Panc1 (cell line): Measurements from ENCODE around the gene CD83. TPM values are rescaled to one million over a fixed set of nuclear protein-coding genes. Genes with fewer than 3 reads are reported as not detected.

ENCODE experiments used
- ATAC-seq: fragments of 200-7000 bp; cut with Tn5 transposase; 2 replicates; pipeline ENCODE4 v1.9.1; 2020; ENCODE audit warnings: mild to moderate bottlenecking, moderate library complexity
- BruUV-seq: library from RNA; stranded (reverse); fragments of 400-500 nt; replicated peaks from 2 replicates; lab custom pipeline; 2021; lab: Mats Ljungman, UMichigan
- CTCF ChIA-PET: fragments of 300-600 bp; sonication (Branson Sonifier 250); formaldehyde crosslinking; loops from one replicate; lab custom pipeline; 2022; ENCODE audit warnings: antibody characterized with exemption; lab: Charles Lee
- POLR2A ChIA-PET: fragments of 300-600 bp; sonication (Branson Sonifier 250); formaldehyde crosslinking; loops from one replicate; lab custom pipeline; 2022; ENCODE audit warnings: antibody characterized with exemption; lab: Charles Lee
- DNase-seq: peaks from one replicate; pipeline ENCODE4 v3.0.0-alpha.2; 2010; ENCODE audit warnings: low read depth, low spot score
- H3K27ac ChIP-seq: 2 replicates; pipeline ENCODE4 v1.5.1; 2011; ENCODE audit warnings: mild to moderate bottlenecking, low read length, inconsistent platforms
- H3K27me3 ChIP-seq: fragments of 200-500 bp; sonication (Bioruptor generic); 2 replicates; pipeline ENCODE4 v1.6.0; 2014; ENCODE audit warnings: low read length, inconsistent platforms; ENCODE audit not compliant: control insufficient read depth, insufficient read depth
- H3K36me3 ChIP-seq: fragments of 200-500 bp; sonication (Bioruptor generic); 2 replicates; pipeline ENCODE4 v1.5.1; 2014; ENCODE audit warnings: inconsistent platforms, mild to moderate bottlenecking, low read length, moderate library complexity; ENCODE audit not compliant: control insufficient read depth, insufficient read depth
- H3K4me1 ChIP-seq: 2 replicates; pipeline ENCODE4 v1.5.1; 2011; ENCODE audit warnings: inconsistent platforms, mild to moderate bottlenecking, low read length, moderate library complexity; ENCODE audit not compliant: control insufficient read depth, insufficient read depth
- H3K4me3 ChIP-seq, 2 experiments: 2 replicates each; pipeline ENCODE4 v1.5.1; 2011 to 2012; ENCODE audit warnings: low read depth in 2 of 2, low read length in 2 of 2, mild to moderate bottlenecking in 2 of 2, inconsistent platforms in 1 of 2, moderate library complexity in 1 of 2
- H3K9me3 ChIP-seq: fragments of 200-500 bp; sonication (Bioruptor generic); 2 replicates; pipeline ENCODE4 v1.5.1; 2014; ENCODE audit warnings: low read depth, mild to moderate bottlenecking, inconsistent platforms, low read length, moderate library complexity; ENCODE audit not compliant: control insufficient read depth, insufficient read depth
- TCF7L2 ChIP-seq: IDR thresholded peaks from 2 replicates; pipeline ENCODE4 v1.6.1; 2011; ENCODE audit warnings: mild to moderate bottlenecking, low read depth, low read length, inconsistent platforms
- in situ Hi-C: cut with HindIII; loops from 2 replicates; pipeline ENCODE4 v1.10.0; 2016; ENCODE audit warnings: low sequenced_read_pairs, low pct_unique_long_range_greater_than_20kb
- intact Hi-C: fragments of 100-400 bp; cut with micrococcal nuclease; formaldehyde crosslinking; loops from one replicate; pipeline ENCODE4 v1.10.0; 2022; ENCODE audit not compliant: unreplicated experiment
- total RNA-seq: library from RNA; stranded (reverse); gene quantifications from one replicate; pipeline ENCODE4 v1.2.1, GENCODE V29; 2021; ENCODE audit not compliant: unreplicated experiment
- TF ChIP-seq, protein P1 (sequence below), 2 experiments: IDR thresholded peaks; 2 replicates each; pipeline ENCODE4 v1.6.1; 2011 to 2012; ENCODE audit warnings: low read depth in 2 of 2, control low read depth in 1 of 2, low read length in 1 of 2, mild to moderate bottlenecking in 1 of 2, moderate library complexity in 1 of 2; ENCODE audit not compliant: insufficient read depth in 1 of 2

CD83 gene
- total RNA-seq, 1 experiment from 2014 or later, result 5.3 TPM

DNA sequence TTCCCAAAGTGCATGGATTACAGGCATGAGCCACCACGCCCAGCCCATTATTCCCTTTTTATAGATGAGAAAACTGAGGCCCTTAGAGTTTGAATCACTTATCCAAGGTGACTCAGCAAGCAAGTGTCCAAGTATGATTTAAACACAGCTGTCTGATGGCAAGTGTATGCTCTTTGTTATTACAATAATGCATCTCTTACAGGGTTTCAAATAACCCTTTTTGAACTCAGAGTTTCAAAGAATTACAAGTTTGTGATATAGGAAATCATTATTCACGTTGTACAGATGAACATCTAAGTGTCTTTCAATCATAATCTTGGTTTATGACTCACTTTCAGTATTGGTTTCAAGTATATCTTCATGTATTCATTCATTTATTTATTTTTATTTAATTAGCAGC, 63.0 kb downstream of the CD83 start:
- no peak for ATAC-seq
- in situ Hi-C loops, result no loop called here

DNA sequence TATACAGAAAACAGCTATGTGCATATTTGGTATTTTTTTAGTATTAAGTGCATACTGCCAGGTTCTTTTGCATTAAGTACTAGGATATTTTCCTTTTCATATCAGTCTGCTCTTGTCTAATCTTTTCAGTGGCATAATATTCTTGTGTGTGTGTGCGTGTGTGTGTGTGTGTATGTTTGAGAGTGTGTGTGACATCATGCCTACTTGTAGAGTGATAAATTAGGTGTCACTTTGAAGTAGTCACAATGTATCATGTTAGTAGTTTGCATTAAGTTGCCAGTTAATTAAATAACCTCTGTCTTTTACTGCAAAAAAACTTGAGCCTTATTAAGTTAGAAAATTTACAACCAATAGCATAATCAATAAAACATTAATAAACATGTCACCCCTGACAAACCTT, 65.3 kb downstream of the CD83 start:
- DNase-seq (no peak), ATAC-seq (no peak)
- in situ Hi-C loops, result no loop called here
- H3K4me1 ChIP-seq, result no peaks in the 10 kb centered on the region
- H3K4me3 ChIP-seq, result no peak overlapping the region
- intact Hi-C loops, result no loop called here
- no peaks in the 10 kb centered on the region for H3K36me3 ChIP-seq
- no TSS peak for BruUV-seq
- ChIA-PET POLR2A (no interaction called here), CTCF (no interaction called here)
- no peaks in the 10 kb centered on the region for H3K9me3 ChIP-seq
- TF ChIP-seq, protein P1, sequence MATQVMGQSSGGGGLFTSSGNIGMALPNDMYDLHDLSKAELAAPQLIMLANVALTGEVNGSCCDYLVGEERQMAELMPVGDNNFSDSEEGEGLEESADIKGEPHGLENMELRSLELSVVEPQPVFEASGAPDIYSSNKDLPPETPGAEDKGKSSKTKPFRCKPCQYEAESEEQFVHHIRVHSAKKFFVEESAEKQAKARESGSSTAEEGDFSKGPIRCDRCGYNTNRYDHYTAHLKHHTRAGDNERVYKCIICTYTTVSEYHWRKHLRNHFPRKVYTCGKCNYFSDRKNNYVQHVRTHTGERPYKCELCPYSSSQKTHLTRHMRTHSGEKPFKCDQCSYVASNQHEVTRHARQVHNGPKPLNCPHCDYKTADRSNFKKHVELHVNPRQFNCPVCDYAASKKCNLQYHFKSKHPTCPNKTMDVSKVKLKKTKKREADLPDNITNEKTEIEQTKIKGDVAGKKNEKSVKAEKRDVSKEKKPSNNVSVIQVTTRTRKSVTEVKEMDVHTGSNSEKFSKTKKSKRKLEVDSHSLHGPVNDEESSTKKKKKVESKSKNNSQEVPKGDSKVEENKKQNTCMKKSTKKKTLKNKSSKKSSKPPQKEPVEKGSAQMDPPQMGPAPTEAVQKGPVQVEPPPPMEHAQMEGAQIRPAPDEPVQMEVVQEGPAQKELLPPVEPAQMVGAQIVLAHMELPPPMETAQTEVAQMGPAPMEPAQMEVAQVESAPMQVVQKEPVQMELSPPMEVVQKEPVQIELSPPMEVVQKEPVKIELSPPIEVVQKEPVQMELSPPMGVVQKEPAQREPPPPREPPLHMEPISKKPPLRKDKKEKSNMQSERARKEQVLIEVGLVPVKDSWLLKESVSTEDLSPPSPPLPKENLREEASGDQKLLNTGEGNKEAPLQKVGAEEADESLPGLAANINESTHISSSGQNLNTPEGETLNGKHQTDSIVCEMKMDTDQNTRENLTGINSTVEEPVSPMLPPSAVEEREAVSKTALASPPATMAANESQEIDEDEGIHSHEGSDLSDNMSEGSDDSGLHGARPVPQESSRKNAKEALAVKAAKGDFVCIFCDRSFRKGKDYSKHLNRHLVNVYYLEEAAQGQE (IDR thresholded peaks at IDR 0.05; ENCODE audit: insufficient read depth in 1 of 2, low read depth in 2 of 2, low read length in 1 of 2), result no peak
- no peak overlapping the region for H3K27ac ChIP-seq
- H3K27me3 ChIP-seq, result peaks cover 4% of the 10 kb centered on the region; the same call in 1 of the 2 replicates

More for the DNA sequence above, 63.0 kb downstream of the CD83 start:
- Histone ChIP-seq H3K4me1 (no peaks in the 10 kb centered on the region), H3K9me3 (no peaks in the 10 kb centered on the region), H3K27me3 (peaks cover 6% of the 10 kb centered on the region; the same call in 1 of the 2 replicates), H3K27ac (no peak overlapping the region), H3K36me3 (no peaks in the 10 kb centered on the region), H3K4me3 (no peak overlapping the region)
- POLR2A ChIA-PET, result no interaction called here
- no peak for DNase-seq
- BruUV-seq, result no TSS peak
- intact Hi-C loops, result no loop called here
- no peak for TF ChIP-seq TCF7L2
- CTCF ChIA-PET, result no interaction called here

Other genes starting within 250 kb of the CD83 start
- 22.2 TPM for gene RNF182, start 192.8 kb upstream of the CD83 start, total RNA-seq